ENCODE data around the gene ADAMTS14.

ADAMTS14 gene

GRCh38 chr10:70694418-70695141 lies 22.3 kb downstream of the ADAMTS14 start:
- peak; percentile 35 for DNase-seq (ENCODE audit: low spot score)

- DNase-seq (ENCODE audit: low spot score), result peak; percentile 52
These were observed 23.1 kb downstream of the ADAMTS14 start for GRCh38 chr10:70695241-70696030.

GRCh38 chr10:70698211-70698610 lies 25.9 kb downstream of the ADAMTS14 start:
- DNase-seq (ENCODE audit: low spot score), result no peak

GRCh38 chr10:70699063-70699658 lies 26.9 kb downstream of the ADAMTS14 start:
- DNase-seq (ENCODE audit: low spot score), result no peak

- no peak for DNase-seq (ENCODE audit: low spot score)
These were observed 27.4 kb downstream of the ADAMTS14 start for GRCh38 chr10:70699659-70700174.

GRCh38 chr10:70702190-70702763 lies 30.0 kb downstream of the ADAMTS14 start:
- no peak for DNase-seq (ENCODE audit: low spot score)

- DNase-seq (ENCODE audit: low spot score), result no peak
These were observed 31.9 kb downstream of the ADAMTS14 start for GRCh38 chr10:70704211-70704610.

- DNase-seq (ENCODE audit: low spot score), result no peak
These were observed 33.0 kb downstream of the ADAMTS14 start for GRCh38 chr10:70705121-70705861.

- DNase-seq (ENCODE audit: low spot score), result no peak
These were observed 38.9 kb downstream of the ADAMTS14 start for GRCh38 chr10:70711177-70711576.

- no peak for DNase-seq (ENCODE audit: low spot score)
These were observed 39.6 kb downstream of the ADAMTS14 start for GRCh38 chr10:70711911-70712310.

GRCh38 chr10:70714245-70714644 lies 41.9 kb downstream of the ADAMTS14 start:
- DNase-seq (ENCODE audit: low spot score), result no peak

GRCh38 chr10:70714951-70715350 lies 42.6 kb downstream of the ADAMTS14 start:
- DNase-seq (ENCODE audit: low spot score), result no peak

- peak; percentile 34 for DNase-seq (ENCODE audit: low spot score)
These were observed 43.8 kb downstream of the ADAMTS14 start for GRCh38 chr10:70715853-70716795.

- peak; percentile 58 for DNase-seq (ENCODE audit: low spot score)
These were observed 50.6 kb downstream of the ADAMTS14 start for GRCh38 chr10:70722820-70723424.

- DNase-seq (ENCODE audit: low spot score), result no peak
These were observed 51.5 kb downstream of the ADAMTS14 start for GRCh38 chr10:70723771-70724170.

GRCh38 chr10:70726909-70727495 lies 54.7 kb downstream of the ADAMTS14 start:
- no peak for DNase-seq (ENCODE audit: low spot score)

- DNase-seq (ENCODE audit: low spot score), result no peak
These were observed 56.0 kb downstream of the ADAMTS14 start for GRCh38 chr10:70728328-70728727.

- DNase-seq (ENCODE audit: low spot score), result no peak
These were observed 57.6 kb downstream of the ADAMTS14 start for GRCh38 chr10:70729763-70730357.

- no peak for DNase-seq (ENCODE audit: low spot score)
These were observed 58.6 kb downstream of the ADAMTS14 start for GRCh38 chr10:70730955-70731354.
